HUDEP-2 (cell line): ENCODE measurements around the gene NUF2.

ENCODE experiments used
- DNase-seq, 76 experiments: peaks; one replicate each; lab custom pipeline; 2025; ENCODE audit not compliant: unreplicated experiment in 76 of 76; lab: John Stamatoyannopoulos, UW

Gene NUF2

DNA sequence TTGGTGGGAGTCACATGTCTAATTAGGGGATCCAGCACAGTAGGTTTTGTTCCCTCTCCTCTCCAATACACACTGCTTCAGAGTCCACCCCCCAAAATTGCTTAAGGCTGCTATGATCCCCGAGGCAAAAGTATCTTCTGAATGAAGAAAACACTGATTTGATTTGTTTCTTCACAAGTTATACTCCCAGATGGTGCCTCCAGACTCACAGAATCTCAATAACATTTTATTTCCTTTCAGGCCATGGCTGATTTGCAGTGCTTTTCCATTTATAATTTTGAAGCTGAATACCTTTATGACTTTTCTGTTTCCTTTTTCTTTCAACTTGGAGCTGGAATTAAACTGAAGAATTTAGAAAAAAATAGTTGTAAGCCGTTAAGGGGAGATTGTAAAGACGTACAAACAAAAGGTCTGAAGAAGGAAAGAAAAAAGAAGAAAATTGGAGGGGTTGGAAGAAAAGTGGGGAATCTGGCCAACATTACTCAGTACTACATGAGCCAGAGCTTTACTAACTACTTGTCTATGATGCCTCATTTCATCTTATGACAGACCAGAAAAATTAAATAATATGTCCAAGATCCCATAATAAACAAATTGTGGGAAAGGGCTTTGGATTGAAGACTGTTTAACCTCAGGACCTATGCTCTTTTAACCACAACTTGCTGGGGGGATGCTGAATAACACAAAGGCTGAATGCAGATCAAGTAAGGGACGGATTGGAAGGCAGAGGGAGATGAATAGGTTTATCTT lies 75.9 kb downstream of the NUF2 start:
- no peak for DNase-seq

GRCh38 chr1:163399001-163399400 lies 77.2 kb downstream of the NUF2 start:
- no peak for DNase-seq

- no peak for DNase-seq
These were observed 78.3 kb downstream of the NUF2 start for GRCh38 chr1:163399976-163400601.

- no peak for DNase-seq
These were observed 79.5 kb downstream of the NUF2 start for GRCh38 chr1:163401211-163401610.
